Posterior vena cava (tissue), 2 donors: Measurements from ENCODE around the gene PITPNM2. TPM values are rescaled to one million over a fixed set of nuclear protein-coding genes. Genes with fewer than 3 reads are reported as not detected.

Experiments
- DNase-seq: peaks from one replicate; pipeline ENCODE4 v3.0.0-alpha.2; 2020; ENCODE audit warnings: low spot score
- intact Hi-C, 2 donors: fragments of 100-400 bp; cut with DNase I; formaldehyde crosslinking; loops; one replicate each; pipeline versions ENCODE4 v1.14.1 to v1.14.2; 2022 to 2023
- long read RNA-seq, 2 donors: library from polyadenylated mRNA; unstranded; transcript quantifications; one replicate each; pipeline ENCODE4 v2.0.0, GENCODE V29; 2020 to 2021
- total RNA-seq, 2 donors: library from RNA; stranded (reverse); fragmentation: NEBNext Ultra II Directional; extraction: Animal tissue kit (Norgen Biotek cat#: 25700); gene quantifications; one replicate each; pipeline ENCODE4 v1.2.1, GENCODE V29; 2021
- donor health status: DM: yes; HTN: yes; CAD: no.
- donor health status: DM: yes; HTN: yes; CAD: no.

The PITPNM2 gene
- 10 to 100 TPM; 17.2 to 24.7 TPM for total RNA-seq
- long read RNA-seq, donor 1, partial matches to known transcripts: 2 of 8 reads
- long read RNA-seq, donor 1, other reads (novel, unspliced or antisense): 6 of 8 reads
- long read RNA-seq, donor 2, partial matches to known transcripts: 0 of 8 reads
- long read RNA-seq, donor 2, other reads (novel, unspliced or antisense): 6 of 8 reads

GRCh38 chr12:123150744-123151456 lies at the start of gene PITPNM2:
Gene PITPNM2, minus strand, starts transcription at chr12:123151090. Its CDS starts 116,500 bp downstream, at chr12:123034590.
- intact Hi-C loops: loop anchor here (5.0 to 10.0 kb wide), 3 partner anchors 109 to 179 kb away; partner anchors contain the start of gene OGFOD2 (in 1 of the 2)
- DNase-seq: no peak

- no peak for DNase-seq
- intact Hi-C loops: no loop called here
Measured at GRCh38 chr12:123200414-123200813, 49.5 kb upstream of the PITPNM2 start.

DNA sequence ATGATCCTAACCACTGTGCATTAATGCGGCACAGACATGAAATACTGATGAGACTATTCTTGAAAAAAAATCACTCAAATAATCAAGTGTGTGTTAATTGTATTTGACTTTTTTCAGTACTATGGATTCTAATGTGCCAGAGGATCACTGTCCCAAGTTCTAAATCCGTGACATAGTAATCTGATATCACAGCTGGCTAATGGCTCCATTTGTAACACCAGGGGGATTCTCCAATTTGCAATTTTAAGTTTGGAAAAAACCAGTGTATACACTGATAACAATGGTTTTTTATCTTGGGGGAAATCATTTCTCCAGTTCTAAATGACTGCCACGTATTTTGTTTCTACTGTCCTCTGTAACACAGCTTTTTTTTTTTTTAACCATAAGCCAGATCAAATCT lies 49.0 kb upstream of the PITPNM2 start:
- DNase-seq: no peak
- intact Hi-C loops: no loop called here

- intact Hi-C loops: no loop called here
- no peak for DNase-seq
Measured at GRCh38 chr12:123187637-123188036, 36.7 kb upstream of the PITPNM2 start.

DNA sequence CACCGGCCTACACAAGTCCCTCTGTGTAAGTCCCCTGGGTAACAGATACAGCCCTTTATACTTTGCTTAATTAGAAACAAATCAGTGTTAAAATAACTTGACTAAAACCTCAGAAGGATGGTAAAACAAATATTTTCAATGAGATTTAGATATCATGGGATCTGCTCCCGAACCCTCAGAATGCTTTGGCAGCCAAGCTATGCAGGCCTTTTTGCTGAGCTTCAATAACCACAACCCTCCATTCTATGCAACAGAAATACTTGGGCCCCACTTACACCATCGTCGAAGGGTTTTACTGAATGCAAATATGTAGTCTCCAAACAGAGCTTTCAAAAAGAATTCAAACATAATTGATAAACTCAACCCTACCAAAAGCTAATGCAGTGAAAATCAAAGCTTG lies 29.3 kb upstream of the PITPNM2 start:
- intact Hi-C loops: no loop called here
- no peak for DNase-seq

- intact Hi-C loops: no loop called here
- DNase-seq: no peak
Measured at GRCh38 chr12:123171967-123172366, 21.1 kb upstream of the PITPNM2 start.

DNA sequence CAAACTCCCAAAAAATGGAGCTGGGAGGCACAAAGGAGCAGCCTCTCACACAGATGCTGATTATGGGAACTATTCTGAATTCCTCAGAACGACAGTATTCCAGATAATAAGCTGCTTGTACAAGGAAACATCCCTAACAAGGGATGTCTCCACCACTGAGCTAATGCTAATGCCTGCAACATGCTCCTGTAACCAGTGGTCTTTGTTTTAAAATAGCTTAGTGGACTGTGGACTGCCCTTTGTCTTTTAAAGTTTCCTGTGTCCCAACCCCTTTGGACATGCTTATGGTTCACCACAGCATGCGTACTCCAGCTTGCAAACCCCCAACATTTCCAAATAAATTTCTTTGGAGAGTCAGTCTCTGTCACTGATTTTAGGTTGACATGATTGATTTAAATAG lies 16.4 kb upstream of the PITPNM2 start:
- DNase-seq: no peak
- intact Hi-C loops: no loop called here

DNA sequence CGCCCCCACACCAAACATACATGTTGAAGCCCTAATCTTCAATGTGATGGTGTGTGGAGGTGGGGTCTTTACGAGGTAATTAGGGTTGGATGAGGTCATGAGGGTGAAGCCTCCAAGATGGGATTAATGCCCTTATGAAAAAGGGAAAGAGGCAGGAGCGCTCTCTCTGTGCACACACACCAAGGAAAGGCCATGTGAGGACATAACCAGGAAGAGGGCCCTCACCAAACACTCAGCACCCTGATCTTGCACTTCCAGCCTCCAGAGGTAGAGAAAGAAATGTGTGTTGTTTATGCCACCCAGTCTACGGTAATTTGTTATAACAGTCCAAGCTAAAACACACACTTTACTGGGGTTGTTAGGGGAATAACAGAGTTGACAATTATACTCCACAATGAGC lies 14.6 kb upstream of the PITPNM2 start:
- intact Hi-C loops: no loop called here
- no peak for DNase-seq

DNA sequence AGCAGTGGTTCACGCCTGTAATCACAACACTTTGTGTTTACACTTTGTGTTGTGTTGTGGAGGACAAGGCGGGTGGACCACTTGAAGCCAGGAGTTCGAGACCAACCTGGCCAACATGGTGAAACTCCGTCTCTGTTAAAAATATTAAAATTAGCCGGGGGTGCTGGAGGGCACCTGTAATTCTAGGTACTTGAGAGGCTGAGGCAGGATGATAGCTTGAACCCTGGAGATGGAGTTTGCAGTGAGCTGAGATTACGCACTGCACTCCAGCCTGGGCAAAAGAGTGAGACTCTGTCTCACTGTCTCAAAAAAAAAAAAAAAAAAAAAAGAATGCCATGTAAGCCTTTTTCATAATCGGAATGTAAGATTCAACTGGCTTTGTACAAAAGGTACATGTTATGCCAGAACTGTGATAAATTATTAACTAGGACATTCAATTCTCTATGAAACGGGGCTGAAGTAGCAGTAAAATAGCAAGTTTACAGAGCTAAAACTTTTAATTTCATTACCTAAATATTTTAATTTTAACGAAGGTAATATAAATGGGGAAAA lies 13.9 kb upstream of the PITPNM2 start:
- no peak for DNase-seq
- intact Hi-C loops: loop anchor here in 1 of 2 donors (1.0 kb wide), 1 partner anchor 43 kb away; no protein-coding TSS in a partner anchor

- intact Hi-C loops: loop anchor here in 1 of 2 donors (1.0 kb wide), 1 partner anchor 43 kb away; no protein-coding TSS in a partner anchor
- DNase-seq: no peak
Measured at GRCh38 chr12:123164222-123164621, 13.3 kb upstream of the PITPNM2 start.

DNA sequence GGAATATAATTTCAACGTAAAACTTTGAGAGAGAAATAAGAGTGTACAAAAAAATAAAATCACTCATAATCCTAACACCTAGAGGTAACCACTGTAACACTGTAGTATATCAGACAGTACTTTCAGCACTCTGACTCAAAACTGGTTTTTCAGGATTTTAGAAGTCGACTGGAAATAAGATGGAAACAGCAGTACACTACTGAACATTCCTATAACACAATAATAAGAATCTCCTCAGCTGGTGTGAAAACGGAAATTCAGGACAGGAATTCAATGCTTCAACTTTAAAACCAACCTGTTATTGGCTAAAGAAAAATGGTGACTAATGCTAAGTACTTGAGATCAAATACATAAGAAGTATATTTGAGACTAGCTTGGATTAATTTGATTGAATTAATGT lies 12.3 kb upstream of the PITPNM2 start:
- intact Hi-C loops: no loop called here
- no peak for DNase-seq

GRCh38 chr12:123160801-123161487 lies 10.1 kb upstream of the PITPNM2 start:
- intact Hi-C loops: no loop called here
- no peak for DNase-seq

DNA sequence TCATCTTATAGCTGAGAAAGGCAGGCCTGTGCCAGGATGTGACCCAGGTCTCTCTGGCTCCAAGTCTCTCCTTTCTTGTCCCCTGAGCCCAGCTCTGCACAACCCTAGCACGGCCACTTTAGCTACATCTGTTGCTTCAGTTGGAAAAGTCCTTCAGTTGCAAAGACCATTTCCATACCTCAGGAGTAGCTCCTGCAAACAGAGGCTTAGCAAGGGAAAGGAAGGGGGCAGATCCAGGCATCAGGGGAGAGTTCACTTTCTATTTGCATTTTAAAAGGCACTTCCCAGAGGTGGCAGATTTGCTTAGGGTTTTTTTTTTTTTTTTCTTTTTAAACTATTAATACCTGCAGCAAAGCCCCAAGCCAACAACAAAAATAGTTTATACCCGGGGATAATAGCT lies 3.0 kb upstream of the PITPNM2 start:
- DNase-seq: no peak
- intact Hi-C loops: loop anchor here (5.0 to 10.0 kb wide), 3 partner anchors 112 to 182 kb away; partner anchors contain the start of gene OGFOD2 (in 1 of the 2)

GRCh38 chr12:123152833-123153232 lies 1.9 kb upstream of the PITPNM2 start:
- no peak for DNase-seq
- intact Hi-C loops: loop anchor here (5.0 to 10.0 kb wide), 3 partner anchors 111 to 181 kb away; partner anchors contain the start of gene OGFOD2 (in 1 of the 2)

- intact Hi-C loops: loop anchor here (5.0 to 10.0 kb wide), 3 partner anchors 109 to 179 kb away; partner anchors contain the start of gene OGFOD2 (in 1 of the 2)
- DNase-seq: no peak
Measured at GRCh38 chr12:123151457-123152454, 866 bp upstream of the PITPNM2 start.

DNA sequence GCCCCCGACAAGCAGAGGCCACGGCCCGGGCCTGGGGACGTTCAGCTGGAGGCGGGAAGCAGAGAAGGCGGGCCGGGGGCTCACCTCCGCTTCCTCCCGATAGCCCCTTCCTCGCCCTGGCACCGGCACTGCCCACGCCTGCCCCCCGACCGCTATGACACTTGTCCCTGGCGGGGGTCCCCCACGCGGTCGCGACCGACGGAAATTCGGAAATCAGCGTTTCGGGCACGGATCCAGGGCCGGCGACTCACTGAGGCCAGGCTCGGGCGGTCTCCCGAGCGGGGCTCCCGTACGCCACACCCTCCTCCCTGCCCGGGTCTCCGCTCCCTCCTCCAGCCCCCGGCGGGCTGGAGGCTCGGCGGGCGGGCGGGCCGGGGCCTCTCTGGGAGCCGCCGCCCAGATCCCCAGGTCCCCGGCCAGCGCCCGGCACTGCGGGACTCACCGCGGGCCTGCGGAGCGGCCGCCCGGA lies 581 bp downstream of the PITPNM2 start:
- peak; percentile 86 for DNase-seq
- intact Hi-C loops: loop anchor here (5.0 to 10.0 kb wide), 3 partner anchors 108 to 178 kb away; partner anchors contain the start of gene OGFOD2 (in 1 of the 2)

GRCh38 chr12:123149501-123150274 lies 1.2 kb downstream of the PITPNM2 start:
- DNase-seq: no peak
- intact Hi-C loops: loop anchor here (5.0 to 10.0 kb wide), 6 partner anchors 75 to 177 kb away; partner anchors contain the start of gene OGFOD2 (in 1 of the 2)
